Stimulated activated CD8-positive, alpha-beta memory T cell treated with anti-CD3 and anti-CD28 coated beads, Interleukin-4, amount 100 ng/mL, for 1 hour (primary cell): Measurements from ENCODE around the gene KCNJ6.
A peak's percentile ranks its signal among the peaks of the same experiment; 100 is the strongest.
"Not testable (repeated sequence)": the region's sequence is repeated elsewhere in the genome, so short reads cannot be mapped to it uniquely, and the experiment has no call there.

Experiments
- DNase-seq, 2 donors: peaks; one replicate each; pipeline ENCODE4 v3.0.0-alpha.2; 2020; ENCODE audit warnings: low read depth in 2 of 2, low spot score in 1 of 2

KCNJ6 gene

GRCh38 chr21:37576929-37577328 lies 339.3 kb downstream of the KCNJ6 start:
- DNase-seq, result not testable (repeated sequence)

GRCh38 chr21:37575580-37575979 lies 340.7 kb downstream of the KCNJ6 start:
- no peak for DNase-seq

- DNase-seq, result no peak
Observed at GRCh38 chr21:37574751-37575150, 341.5 kb downstream of the KCNJ6 start.

GRCh38 chr21:37574316-37574715 lies 341.9 kb downstream of the KCNJ6 start:
- no peak for DNase-seq

GRCh38 chr21:37571442-37571841 lies 344.8 kb downstream of the KCNJ6 start:
- no peak for DNase-seq

GRCh38 chr21:37568916-37569315 lies 347.3 kb downstream of the KCNJ6 start:
- DNase-seq, result no peak

GRCh38 chr21:37568415-37568814 lies 347.8 kb downstream of the KCNJ6 start:
- DNase-seq, result no peak

GRCh38 chr21:37566790-37567615 lies 349.3 kb downstream of the KCNJ6 start:
- DNase-seq, result no peak

- no peak for DNase-seq
Observed at GRCh38 chr21:37565530-37566223, 350.6 kb downstream of the KCNJ6 start.

- no peak for DNase-seq
Observed at GRCh38 chr21:37564924-37565529, 351.2 kb downstream of the KCNJ6 start.

- DNase-seq, result peak; percentile 72 to 80
Observed at GRCh38 chr21:37564341-37564923, 351.8 kb downstream of the KCNJ6 start.

GRCh38 chr21:37563641-37564340 lies 352.5 kb downstream of the KCNJ6 start:
- DNase-seq, result peak; percentile 74 to 82

GRCh38 chr21:37562920-37563640 lies 353.2 kb downstream of the KCNJ6 start:
- DNase-seq, result no peak

GRCh38 chr21:37561941-37562919 lies 354.0 kb downstream of the KCNJ6 start:
- DNase-seq, result no peak

- DNase-seq, result no peak
Observed at GRCh38 chr21:37561506-37561905, 354.8 kb downstream of the KCNJ6 start.

- DNase-seq, result no peak
Observed at GRCh38 chr21:37560385-37560784, 355.9 kb downstream of the KCNJ6 start.

GRCh38 chr21:37558676-37559211 lies 357.5 kb downstream of the KCNJ6 start:
- DNase-seq, result no peak
